ENCODE results near the gene SPART. TPM values are rescaled to one million over a fixed set of nuclear protein-coding genes. Genes with fewer than 3 reads are reported as not detected.

Gene SPART
- total RNA-seq, 4 donors from 2014 or later: 95.1 to 157 (median 122) TPM

- H3K27ac ChIP-seq (replicated peaks in 1 of 4): peak within 1 kb of the TSS; percentile 73 to 87 (median 80)
- peak; percentile 74 to 79 for TF ChIP-seq POLR2AphosphoS5 (IDR thresholded peaks at IDR 0.05)
- no peak for TF ChIP-seq CTCF (IDR thresholded peaks at IDR 0.05)
- no peak for DNase-seq (ENCODE audit: extremely low spot score)
- no peaks in the 10 kb centered on the region for H3K27me3 ChIP-seq
- intact Hi-C loops (cut with DNase I): loop anchor here (5.0 kb wide), 1 partner anchor 50 kb away; the partner anchor contains the start of gene SPART
- H3K4me3 ChIP-seq: peak within 1 kb of the TSS; percentile 62 to 76 (median 69)
- no peaks in the 10 kb centered on the region for H3K9me3 ChIP-seq
- WGBS: 2% methylated on average over 31 of the region's 53 CpGs
- peaks cover 0 to 8% (median 7%) of the 10 kb centered on the region in 4 donors for H3K36me3 ChIP-seq
- H3K4me1 ChIP-seq: peaks cover 5 to 20% (median 10%) of the 10 kb centered on the region in 4 donors
These were observed 48.5 kb downstream of the SPART start, which contains the start of gene CCDC169 for GRCh38 chr13:36297366-36298338. Gene CCDC169 (minus strand): TSS chr13:36297814. CDS start chr13:36297719, 95 bp downstream.

DNA sequence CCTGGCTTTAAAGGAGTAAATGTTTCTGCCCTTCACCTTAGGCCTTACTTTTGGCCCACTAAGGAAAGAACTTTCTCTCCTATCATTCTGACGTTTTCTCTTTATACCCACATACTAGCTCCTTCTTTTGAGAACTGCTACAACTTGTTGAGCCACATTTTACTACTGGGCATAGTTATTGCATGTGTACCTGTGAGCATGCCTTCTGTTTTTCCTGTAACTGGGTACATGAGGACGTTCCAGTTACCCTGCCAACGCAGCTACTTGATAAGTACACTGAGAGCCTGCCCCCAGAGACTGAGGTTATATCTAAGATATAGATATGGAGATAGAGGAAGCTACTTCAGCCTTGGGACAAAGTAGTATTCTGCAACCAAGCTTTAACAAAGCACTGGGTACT is 52.1 kb downstream of the SPART start:
- H3K36me3 ChIP-seq: no peaks in the 10 kb centered on the region
- H3K9me3 ChIP-seq: no peaks in the 10 kb centered on the region
- no peaks in the 10 kb centered on the region for H3K27me3 ChIP-seq
- no peak for DNase-seq (ENCODE audit: extremely low spot score)
- H3K4me1 ChIP-seq: peaks cover 5 to 20% (median 10%) of the 10 kb centered on the region in 4 donors
- WGBS: 90% methylated on average over 3 of the region's 3 CpGs
- H3K27ac ChIP-seq (replicated peaks in 1 of 4): no peak overlapping the region
- intact Hi-C loops (cut with DNase I): no loop called here
- no peak for TF ChIP-seq POLR2A (IDR thresholded peaks at IDR 0.05; ENCODE audit: low read depth)
- TF ChIP-seq POLR2AphosphoS5 (IDR thresholded peaks at IDR 0.05): no peak
- TF ChIP-seq CTCF (IDR thresholded peaks at IDR 0.05): no peak
- no peak for TF ChIP-seq EP300 (IDR thresholded peaks at IDR 0.05)
- H3K4me3 ChIP-seq: no peak overlapping the region

DNA sequence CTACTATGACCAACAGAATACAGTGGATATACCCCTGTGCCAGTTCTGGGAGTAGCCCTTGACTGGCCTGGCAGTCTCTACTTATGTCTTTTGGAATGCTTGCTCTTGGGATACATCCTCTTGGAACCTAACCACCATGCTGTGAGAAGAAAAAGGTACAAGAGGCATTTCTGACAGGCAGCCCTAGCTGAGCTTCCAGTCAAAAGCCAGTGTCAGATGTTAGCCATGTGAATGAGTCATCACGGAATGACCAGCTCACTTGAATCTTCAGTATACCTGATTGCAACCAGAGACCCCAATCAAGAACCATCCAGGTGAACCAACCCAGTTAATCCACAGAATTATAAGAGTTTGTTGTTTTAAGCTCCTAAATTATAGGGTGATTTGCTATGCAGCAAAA is 52.7 kb downstream of the SPART start:
- intact Hi-C loops (cut with DNase I): no loop called here
- WGBS: no CpG with 5 or more reads among the region's 1 CpG

DNA sequence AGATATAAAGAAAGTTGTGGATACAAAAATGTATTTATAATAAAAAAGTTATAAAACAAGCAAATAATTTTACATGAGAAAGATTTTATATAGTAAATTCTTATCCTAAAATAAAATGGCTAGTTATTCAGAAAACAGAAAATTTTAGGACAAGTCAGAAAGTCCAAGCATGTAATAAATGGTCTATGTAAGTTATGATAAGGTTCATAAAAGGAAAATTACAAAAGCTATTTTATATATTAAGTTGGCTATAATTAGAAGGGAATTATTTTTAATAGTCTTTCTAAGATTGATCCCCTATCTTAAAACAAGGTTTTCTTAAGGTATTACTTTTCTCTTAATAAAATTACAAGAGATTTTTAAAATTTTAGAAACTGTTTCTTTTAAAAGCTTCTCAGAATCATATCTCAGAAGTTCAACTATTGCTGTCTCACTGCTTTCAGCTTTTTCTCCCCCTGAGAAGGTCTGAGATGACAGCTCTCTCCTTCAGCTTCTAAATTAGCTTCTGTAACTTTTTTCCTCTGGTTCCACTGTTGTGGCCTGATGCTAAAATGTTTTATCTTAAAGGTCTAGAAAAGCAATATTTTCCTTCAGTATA is 57.3 kb downstream of the SPART start:
- TF ChIP-seq CTCF (IDR thresholded peaks at IDR 0.05): no peak
- no peak for TF ChIP-seq POLR2AphosphoS5 (IDR thresholded peaks at IDR 0.05)
- TF ChIP-seq EP300 (IDR thresholded peaks at IDR 0.05): no peak
- no peak for TF ChIP-seq POLR2A (IDR thresholded peaks at IDR 0.05; ENCODE audit: low read depth)
- no peaks in the 10 kb centered on the region for H3K9me3 ChIP-seq
- no peak overlapping the region for H3K27ac ChIP-seq (replicated peaks in 1 of 4)
- intact Hi-C loops (cut with DNase I): no loop called here
- no peaks in the 10 kb centered on the region for H3K27me3 ChIP-seq
- H3K36me3 ChIP-seq: no peaks in the 10 kb centered on the region
- no peak for DNase-seq (ENCODE audit: extremely low spot score)
- H3K4me3 ChIP-seq: no peak overlapping the region
- peaks cover 0 to 9% (median 0%) of the 10 kb centered on the region in 4 donors for H3K4me1 ChIP-seq

More for the DNA sequence above, 52.7 kb downstream of the SPART start:
- H3K36me3 ChIP-seq: no peaks in the 10 kb centered on the region
- peaks cover 5 to 16% (median 8%) of the 10 kb centered on the region in 4 donors for H3K4me1 ChIP-seq
- DNase-seq (ENCODE audit: extremely low spot score): no peak
- H3K9me3 ChIP-seq: no peaks in the 10 kb centered on the region
- H3K27ac ChIP-seq (replicated peaks in 1 of 4): no peak overlapping the region
- no peak overlapping the region for H3K4me3 ChIP-seq
- TF ChIP-seq CTCF (IDR thresholded peaks at IDR 0.05) (no peak), POLR2AphosphoS5 (IDR thresholded peaks at IDR 0.05) (no peak), POLR2A (IDR thresholded peaks at IDR 0.05; ENCODE audit: low read depth) (no peak), EP300 (IDR thresholded peaks at IDR 0.05) (no peak)
- H3K27me3 ChIP-seq: no peaks in the 10 kb centered on the region
